RWPE2 (cell line): Measurements from ENCODE around the gene ZNF296.
"Not testable (repeated sequence)": the region's sequence is repeated elsewhere in the genome, so short reads cannot be mapped to it uniquely, and the experiment has no call there.

Source experiments
- ATAC-seq: fragments of 200-7000 bp; cut with Tn5 transposase; 3 replicates; pipeline ENCODE4 v1.9.1; 2021; ENCODE audit warnings: low read depth
- DNase-seq: peaks from one replicate; pipeline ENCODE4 v3.0.0-alpha.2; 2020; ENCODE audit warnings: low spot score
- H3K27ac ChIP-seq: fragments of 450-650 bp; 2 replicates; pipeline ENCODE4 v1.5.1; 2017; ENCODE audit warnings: mild to moderate bottlenecking; ENCODE audit not compliant: poor library complexity, severe bottlenecking
- H3K27me3 ChIP-seq: fragments of 250-450 bp; sonication (Bioruptor Pico); 2 replicates; pipeline ENCODE4 v1.5.1; 2021; ENCODE audit warnings: mild to moderate bottlenecking, moderate library complexity; ENCODE audit not compliant: insufficient read depth, poor library complexity, severe bottlenecking
- H3K36me3 ChIP-seq: fragments of 250-450 bp; sonication (Bioruptor Pico); 2 replicates; pipeline ENCODE4 v1.5.1; 2020; ENCODE audit warnings: low read depth, mild to moderate bottlenecking, moderate library complexity
- H3K4me1 ChIP-seq: fragments of 250-450 bp; sonication (Bioruptor Pico); 2 replicates; pipeline ENCODE4 v1.5.1; 2021; ENCODE audit warnings: mild to moderate bottlenecking, moderate library complexity; ENCODE audit not compliant: insufficient read depth, poor library complexity, severe bottlenecking
- H3K4me3 ChIP-seq: fragments of 250-450 bp; sonication (Bioruptor Pico); 2 replicates; pipeline ENCODE4 v1.5.1; 2021; ENCODE audit warnings: mild to moderate bottlenecking, moderate library complexity; ENCODE audit not compliant: severe bottlenecking
- H3K9me3 ChIP-seq: fragments of 250-450 bp; sonication (Bioruptor Pico); 2 replicates; pipeline ENCODE4 v1.5.1; 2021; ENCODE audit warnings: mild to moderate bottlenecking, moderate library complexity; ENCODE audit not compliant: severe bottlenecking
- CTCF ChIP-seq: fragments of 450-650 bp; IDR thresholded peaks from one replicate; pipeline ENCODE4 v1.5.1; 2017; ENCODE audit warnings: mild to moderate bottlenecking, moderate library complexity; ENCODE audit not compliant: poor library complexity, severe bottlenecking

Gene ZNF296

GRCh38 chr19:45121827-45122345 is 45.6 kb upstream of the ZNF296 start:
- Histone ChIP-seq H3K36me3 (no peaks in the 10 kb centered on the region; the same call in 1 of the 2 replicates), H3K27me3 (no peaks in the 10 kb centered on the region), H3K9me3 (no peaks in the 10 kb centered on the region), H3K27ac (no peak overlapping the region), H3K4me3 (no peak overlapping the region), H3K4me1 (no peaks in the 10 kb centered on the region)
- no peak for ATAC-seq
- TF ChIP-seq CTCF = no peak
- DNase-seq = no peak

GRCh38 chr19:45119582-45119981 is 43.3 kb upstream of the ZNF296 start:
- TF ChIP-seq CTCF = no peak
- Histone ChIP-seq H3K9me3 (no peaks in the 10 kb centered on the region), H3K4me1 (no peaks in the 10 kb centered on the region), H3K27ac (no peak overlapping the region), H3K27me3 (no peaks in the 10 kb centered on the region), H3K36me3 (no peaks in the 10 kb centered on the region), H3K4me3 (no peak overlapping the region)
- ATAC-seq = no peak
- no peak for DNase-seq

GRCh38 chr19:45118591-45119355 is 42.5 kb upstream of the ZNF296 start:
- H3K4me1 ChIP-seq, ATAC-seq, H3K27ac ChIP-seq, H3K27me3 ChIP-seq, H3K36me3 ChIP-seq, DNase-seq, H3K4me3 ChIP-seq, H3K9me3 ChIP-seq: not testable (repeated sequence)

GRCh38 chr19:45118106-45118505 is 41.8 kb upstream of the ZNF296 start:
- H3K27me3 ChIP-seq = no peaks in the 10 kb centered on the region
- no peak overlapping the region for H3K27ac ChIP-seq
- DNase-seq (no peak), ATAC-seq (no peak)
- no peak for TF ChIP-seq CTCF
- H3K9me3 ChIP-seq = no peaks in the 10 kb centered on the region
- H3K4me3 ChIP-seq = no peak overlapping the region
- H3K36me3 ChIP-seq = no peaks in the 10 kb centered on the region; the same call in 1 of the 2 replicates
- no peaks in the 10 kb centered on the region for H3K4me1 ChIP-seq

- no peak for TF ChIP-seq CTCF
- Histone ChIP-seq H3K4me3 (no peak overlapping the region), H3K36me3 (no peaks in the 10 kb centered on the region; the same call in 1 of the 2 replicates), H3K9me3 (no peaks in the 10 kb centered on the region), H3K4me1 (no peaks in the 10 kb centered on the region), H3K27ac (no peak overlapping the region), H3K27me3 (no peaks in the 10 kb centered on the region)
- DNase-seq = no peak
- no peak; the same call in 2 of the 3 replicates for ATAC-seq
Observed at GRCh38 chr19:45117671-45118070, 41.4 kb upstream of the ZNF296 start.
